ENCODE results near the gene LZTR1. TPM values are rescaled to one million over a fixed set of nuclear protein-coding genes. Genes with fewer than 3 reads are reported as not detected.

The LZTR1 gene
- polyA plus RNA-seq, 3 donors: 35.7 to 42.8 (median 37.3) TPM

DNA sequence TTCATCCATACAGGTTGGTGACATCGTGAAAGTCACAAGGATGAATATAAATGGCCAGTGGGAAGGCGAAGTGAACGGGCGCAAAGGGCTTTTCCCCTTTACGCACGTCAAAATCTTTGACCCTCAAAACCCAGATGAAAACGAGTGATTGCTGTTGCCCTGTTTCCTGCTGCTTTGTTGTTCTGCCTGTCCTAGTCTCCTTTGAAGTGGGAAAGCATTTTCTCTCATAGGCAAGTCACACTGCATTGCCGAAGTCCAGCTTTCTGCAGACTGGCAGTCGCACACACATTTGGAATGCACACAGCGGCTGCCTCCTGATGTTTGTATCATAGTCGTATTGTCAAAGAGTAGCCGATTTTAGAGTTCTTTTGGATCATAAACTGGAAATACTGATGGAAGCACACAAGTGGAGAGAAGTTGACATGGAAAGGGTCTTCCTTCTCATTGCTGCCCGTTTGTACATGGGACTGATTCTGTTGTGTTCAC, 32.4 kb upstream of the LZTR1 start:
- DNase-seq (ENCODE audit: low read depth in 3 of 3, low spot score in 2 of 3): no peak

DNA sequence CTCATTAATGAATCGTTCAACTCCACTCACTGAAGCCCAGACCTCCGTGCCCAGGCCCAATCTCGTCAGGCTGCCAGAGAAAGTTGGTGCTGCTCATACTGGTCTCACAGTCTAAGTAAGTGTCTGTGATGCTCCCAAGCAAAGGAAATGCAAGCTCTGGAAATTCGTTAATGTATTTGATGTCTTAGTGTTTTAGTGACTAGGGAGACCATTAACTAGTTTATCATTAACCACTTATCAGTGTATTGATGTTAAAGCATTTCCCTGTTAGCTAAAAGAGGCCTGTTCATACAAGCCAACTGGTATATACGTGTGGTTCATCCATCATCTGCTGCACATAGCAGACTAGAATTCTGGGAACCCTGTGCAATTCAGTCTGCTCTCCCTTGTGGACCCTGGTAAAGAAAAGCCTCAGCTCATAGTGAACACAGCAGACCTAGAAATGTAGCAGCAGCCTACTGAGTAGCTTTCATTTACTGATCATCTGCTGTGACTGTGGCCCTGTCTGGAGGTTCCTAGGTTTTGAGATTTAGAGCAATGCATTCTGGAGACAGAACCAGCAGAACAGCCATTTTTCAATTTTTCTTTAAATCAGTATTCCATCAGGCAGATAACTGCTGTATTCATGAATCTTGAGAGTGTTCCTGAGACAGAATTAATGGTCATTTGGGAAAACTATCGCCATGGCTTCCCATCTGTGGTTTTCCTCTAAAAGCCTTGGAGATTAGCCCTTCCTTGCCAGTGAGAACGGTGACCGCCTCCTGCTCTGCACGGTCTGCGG, 30.8 kb upstream of the LZTR1 start:
- DNase-seq (ENCODE audit: low read depth in 3 of 3, low spot score in 2 of 3): no peak

DNA sequence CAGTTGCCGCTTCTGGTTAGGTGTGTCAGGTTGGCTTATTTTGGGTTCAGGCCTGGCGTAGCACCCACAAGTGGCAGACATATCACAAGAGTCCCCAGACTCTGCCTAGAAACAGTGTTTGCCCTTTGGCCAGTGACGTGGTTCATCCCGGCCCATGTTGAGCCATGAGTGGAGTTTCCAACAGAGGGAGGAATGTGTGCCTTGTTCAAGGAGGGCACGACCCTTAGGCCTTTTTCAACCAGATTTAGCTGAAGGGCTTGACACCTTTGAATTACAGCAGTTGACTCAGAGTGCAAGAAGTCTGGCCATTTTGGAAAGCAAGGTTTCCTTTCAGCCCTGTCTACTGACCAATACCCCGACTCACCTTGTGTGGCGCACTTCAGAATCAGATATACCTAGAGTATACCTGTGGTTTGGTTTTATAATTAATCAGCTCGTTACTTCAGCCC, 30.1 kb upstream of the LZTR1 start:
- DNase-seq (ENCODE audit: low read depth in 3 of 3, low spot score in 2 of 3): no peak

DNA sequence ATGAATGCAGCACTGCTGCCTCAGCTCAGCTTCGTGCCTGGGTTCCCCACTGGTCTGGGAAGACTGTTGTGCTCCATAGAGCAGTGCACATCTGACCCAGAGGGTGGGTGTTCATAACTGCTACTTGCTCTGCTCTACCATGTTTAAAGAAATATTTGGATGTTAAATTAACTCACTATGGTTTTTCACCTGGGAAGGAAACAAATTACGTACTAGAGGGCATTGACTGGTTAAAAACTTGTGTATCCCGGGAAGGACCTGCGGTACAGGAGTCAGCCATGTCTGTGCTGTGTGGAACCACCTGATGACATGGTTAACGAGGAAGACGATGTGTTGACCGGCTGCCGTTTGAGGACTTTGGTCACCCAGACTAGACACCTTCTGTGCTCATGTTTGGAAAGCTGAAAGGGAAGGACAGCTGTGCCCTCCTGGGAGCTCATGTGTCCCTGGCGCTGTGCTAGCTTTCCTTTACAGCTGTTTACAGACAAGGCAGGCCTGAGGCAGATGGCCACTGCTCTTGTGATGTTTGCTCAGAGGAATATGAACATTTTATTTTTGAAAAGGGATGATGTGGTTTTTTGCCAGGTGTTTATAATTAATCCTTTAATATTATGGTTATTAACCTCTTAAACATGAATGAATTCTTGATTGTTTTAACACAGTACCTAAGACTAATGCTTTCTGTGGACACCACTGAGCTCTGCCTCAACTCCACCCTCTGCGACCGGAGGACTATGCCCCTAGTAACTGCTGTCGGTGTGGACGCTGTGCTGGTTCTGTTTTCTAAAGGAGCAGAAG, 29.4 kb upstream of the LZTR1 start:
- DNase-seq (ENCODE audit: low read depth in 3 of 3, low spot score in 2 of 3): no peak

DNA sequence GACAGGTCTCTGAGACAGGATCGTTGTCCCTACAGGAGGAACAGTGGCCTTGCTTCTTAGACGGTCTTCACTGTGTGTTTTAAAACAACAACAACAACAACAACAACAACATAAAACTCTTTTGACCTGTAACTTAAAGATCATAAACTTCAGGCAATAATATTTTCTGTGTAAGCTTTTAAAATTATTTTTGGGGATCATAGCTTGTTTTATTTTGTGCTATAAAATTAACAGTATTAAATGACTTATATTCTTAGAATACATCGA, 28.8 kb upstream of the LZTR1 start:
- DNase-seq (ENCODE audit: low read depth in 3 of 3, low spot score in 2 of 3): no peak

DNA sequence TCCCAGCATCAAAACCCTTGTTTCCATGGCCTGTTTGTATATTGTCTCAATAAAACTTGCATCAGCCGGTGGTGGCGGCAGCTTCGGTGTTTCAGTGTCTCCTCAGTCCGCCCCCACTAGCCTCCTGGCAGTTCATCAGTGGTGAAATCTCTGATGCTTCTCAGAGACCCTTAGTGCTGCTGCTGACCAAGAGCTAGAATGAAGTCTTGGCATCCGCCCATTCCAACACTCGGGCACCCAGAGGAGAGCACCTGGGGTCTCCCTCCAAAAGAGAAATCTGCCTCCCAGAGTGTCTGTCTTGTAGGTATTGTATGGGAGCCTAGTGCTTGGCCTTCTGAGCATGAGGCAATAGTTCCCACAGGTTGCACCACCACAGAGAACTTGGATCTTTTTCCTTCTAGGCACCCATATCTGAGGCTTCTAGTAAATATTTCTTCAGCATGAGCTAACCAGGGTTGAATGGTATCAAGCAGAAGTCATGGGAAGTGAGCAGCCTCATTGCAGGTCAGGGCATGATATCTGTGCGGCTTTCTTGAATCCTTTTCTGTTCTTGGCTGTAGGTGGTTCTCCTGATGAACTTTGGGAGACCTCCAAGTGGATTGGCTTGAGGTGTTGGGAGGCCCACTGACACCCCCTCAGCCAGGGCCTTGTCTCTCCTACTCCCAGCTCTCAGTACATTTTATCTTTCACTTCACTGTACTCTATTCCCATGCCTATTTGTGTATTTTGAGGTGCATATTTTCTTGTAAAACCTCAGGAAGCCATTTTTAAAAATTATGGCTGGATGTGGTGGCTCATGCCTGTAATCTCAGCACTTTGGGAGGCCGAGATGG, 28.2 kb upstream of the LZTR1 start:
- DNase-seq (ENCODE audit: low read depth in 3 of 3, low spot score in 2 of 3): no peak

DNA sequence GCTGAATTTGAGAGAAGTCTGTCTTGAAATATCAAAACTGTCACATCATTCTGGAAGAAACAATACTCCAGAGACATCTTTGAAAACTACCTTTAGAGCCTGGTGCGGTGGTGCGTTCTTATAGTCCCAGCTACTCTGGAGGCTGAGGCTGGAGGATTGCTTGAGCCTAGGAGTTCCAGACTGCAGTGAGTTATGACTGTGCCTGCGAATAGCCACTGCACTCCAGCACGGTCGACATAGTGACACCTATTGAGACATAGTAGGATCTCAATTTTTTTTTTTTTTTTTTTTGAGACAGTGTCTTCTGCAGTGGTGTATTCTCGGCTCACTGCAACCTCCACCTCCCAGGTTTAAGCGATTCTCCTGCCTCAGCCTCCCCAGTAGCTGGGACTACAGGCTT, 26.5 kb upstream of the LZTR1 start:
- DNase-seq (ENCODE audit: low read depth in 3 of 3, low spot score in 2 of 3): no peak

DNA sequence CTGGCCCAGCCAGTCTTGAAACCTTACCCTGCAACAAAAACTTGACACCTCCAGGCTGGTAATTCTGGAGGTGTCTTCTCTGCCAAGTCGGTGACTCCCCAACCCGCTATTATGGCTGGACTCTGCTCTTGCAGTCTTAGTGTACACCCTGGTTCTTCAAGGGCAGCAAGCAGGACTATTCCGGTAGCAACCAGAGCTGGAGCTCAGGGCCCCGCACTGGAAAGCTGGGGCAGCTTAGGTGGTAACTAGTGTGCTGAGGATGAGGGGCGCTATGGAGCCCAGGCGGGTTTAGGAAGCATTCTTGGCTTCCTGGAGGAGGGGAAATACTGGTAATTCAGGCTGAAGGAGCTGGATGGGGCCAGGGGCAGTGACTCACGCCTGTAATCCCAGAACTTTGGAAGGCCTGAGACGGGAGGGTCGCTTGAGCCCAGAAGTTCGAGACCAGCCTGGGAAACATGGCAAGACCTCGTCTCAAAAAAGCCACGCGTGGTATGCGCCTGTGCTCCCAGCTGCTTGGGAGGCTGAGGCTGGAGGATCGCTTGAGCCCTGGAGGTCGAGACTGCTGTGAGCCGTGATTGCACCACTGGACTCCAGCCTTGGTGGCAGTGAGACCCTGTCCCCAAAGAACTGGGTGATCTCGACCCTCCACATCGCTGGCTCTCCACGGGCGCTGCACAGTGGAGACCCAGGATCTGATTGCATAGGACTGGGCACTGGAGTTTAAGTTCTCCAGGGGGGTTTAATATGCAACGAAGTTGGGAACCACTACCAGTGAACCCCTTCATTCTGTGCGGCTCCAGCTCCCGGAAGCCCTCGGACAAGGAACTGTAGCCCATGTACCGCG, 25.6 kb upstream of the LZTR1 start:
- no peak for DNase-seq (ENCODE audit: low read depth in 3 of 3, low spot score in 2 of 3)

DNA sequence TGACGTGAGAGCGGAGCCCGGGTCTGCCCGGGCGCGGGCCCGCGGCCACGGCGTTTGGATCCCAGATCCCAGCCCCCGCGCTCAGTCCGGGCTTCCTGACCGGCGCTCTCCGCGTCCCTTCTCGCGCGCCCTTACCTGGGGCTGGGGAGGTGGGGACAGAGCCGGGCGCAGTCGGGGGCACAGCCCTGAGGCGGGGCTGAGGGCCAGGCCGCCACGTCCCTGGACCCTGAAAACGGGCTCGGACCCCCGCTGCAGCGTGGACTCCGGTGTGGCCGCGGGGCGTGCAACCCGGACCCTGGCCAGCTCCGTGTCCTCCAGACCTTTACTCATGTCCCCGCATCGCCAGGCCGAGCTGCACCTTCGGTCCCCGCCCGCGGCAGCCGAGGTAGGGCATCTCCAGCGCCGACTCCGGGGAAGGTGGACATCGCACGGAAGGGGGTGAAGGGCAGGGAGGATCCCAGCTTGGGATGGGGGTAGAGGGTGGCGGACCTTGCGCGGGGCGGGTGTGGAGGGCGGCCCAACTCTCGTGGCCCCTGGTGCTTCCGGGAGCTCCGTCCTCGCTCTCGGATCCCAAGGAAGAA, 24.9 kb upstream of the LZTR1 start:
- no peak for DNase-seq (ENCODE audit: low read depth in 3 of 3, low spot score in 2 of 3)

DNA sequence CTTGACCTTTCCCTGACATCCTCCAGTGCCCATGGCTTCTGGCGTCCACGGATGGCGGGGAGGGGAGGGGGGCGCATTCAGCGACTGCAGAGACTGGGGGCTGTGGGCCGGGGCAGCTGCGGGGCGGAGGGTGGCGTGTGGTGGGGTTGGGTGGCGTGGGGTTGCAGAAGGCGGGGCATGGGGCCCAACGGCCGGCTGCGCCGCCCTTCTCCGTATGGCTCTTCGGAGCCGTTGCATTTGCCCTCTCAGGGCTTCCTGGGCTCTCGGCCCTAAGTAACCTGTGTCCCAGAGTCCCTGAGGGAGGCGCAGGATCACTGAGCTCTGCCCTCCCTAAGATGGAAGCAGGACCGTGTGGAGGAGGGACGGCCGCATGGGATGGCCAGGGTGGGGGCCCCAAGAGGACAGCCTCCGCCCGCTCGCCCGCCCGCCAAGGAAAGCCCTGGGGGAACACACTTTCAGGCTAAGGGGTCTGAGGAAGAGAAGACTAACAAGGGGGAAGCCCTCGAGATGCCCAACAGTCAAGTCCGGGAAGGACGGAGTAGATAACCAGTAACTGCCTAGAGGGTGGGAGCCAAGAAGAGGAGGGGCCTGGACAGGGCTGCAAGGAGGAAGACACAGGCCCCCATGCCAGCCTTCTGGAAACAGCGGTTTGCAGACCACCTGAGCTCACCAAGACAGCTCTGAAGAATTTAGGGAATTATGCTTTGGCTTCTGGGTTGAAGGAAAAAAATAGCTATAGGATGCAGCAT, 24.2 kb upstream of the LZTR1 start:
- DNase-seq (ENCODE audit: low read depth in 3 of 3, low spot score in 2 of 3): no peak

DNA sequence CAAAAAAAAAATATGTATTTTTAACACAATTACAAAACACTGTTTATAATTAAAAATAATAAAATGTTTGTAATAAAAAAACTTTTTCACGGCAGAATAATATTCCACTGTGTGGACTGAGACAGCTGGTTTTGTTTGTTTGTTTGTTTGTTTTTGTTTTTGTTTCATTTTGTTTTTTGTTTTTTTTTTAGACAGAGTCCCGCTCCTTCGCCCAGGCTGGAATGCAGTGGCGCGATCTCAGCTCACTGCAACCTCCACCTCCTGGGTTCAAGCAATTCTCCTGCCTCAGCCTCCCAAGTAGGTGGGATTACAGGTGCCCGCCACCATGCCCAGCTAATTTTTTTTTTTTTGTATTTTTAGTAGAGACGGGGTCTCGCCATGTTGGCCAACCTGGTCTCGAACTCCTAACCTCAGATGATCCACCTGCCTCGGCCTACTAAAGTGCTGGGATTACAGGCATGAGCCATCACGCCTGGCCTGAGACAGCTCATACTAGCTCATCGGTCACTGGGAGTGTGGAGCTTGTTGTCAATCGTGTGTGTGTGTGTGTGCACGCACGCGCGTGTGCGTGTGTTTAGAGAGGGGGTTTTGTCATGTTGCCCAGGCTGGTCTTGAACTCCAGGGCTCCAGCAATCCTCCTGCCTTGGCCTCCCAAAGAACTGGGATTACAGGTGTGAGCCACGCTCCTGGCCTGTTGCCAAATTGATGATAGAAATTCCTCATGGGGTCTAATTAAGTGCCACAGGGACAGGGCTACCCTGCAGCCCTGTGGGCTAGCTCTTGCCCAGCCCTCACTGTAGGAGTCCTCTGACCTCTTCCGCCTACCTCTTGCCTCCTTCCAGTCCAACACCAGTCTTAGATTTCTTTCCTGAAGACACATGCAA, 22.3 kb upstream of the LZTR1 start:
- no peak for DNase-seq (ENCODE audit: low read depth in 3 of 3, low spot score in 2 of 3)

DNA sequence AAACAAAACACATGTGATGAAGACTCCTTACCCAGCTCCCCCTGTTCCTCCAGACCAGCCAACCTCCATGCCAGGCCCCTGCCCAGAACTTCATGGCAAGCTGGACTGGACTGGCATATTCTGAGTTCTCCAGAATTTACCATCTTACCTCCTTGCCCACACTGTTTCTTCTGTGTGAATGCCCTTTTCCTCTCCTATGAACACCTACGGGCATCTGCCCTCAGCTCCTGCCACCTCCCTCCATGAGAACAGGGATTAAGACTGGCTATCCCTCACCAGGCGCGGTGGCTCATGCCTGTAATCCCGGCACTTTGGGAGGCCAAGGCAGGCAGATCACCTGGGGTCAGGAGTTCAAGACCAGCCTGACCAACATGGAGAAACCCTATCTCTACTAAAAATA, 21.5 kb upstream of the LZTR1 start:
- no peak for DNase-seq (ENCODE audit: low read depth in 3 of 3, low spot score in 2 of 3)

DNA sequence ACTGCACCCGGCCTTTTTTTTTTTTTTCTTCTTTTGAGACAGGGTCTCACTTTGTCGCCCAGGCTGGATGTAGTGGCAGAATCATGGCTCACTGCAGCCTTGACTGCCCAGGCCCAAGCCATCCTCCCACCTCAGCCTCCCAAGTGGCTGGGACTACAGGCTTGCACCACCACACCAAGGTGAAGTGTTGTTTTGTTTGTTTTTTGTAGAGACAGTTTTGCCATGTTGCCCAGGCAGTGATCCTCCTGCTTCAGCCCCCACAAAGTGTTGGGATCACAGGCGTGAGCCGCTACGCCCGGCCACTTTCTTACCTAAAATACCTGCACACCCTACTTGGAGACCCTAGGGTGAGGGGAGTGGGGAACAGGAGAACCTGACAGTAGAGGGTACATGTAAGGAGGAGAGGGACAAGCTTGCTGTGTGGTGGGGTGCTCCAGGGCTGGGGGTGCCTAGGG, 19.6 kb upstream of the LZTR1 start:
- no peak for DNase-seq (ENCODE audit: low read depth in 3 of 3, low spot score in 2 of 3)

DNA sequence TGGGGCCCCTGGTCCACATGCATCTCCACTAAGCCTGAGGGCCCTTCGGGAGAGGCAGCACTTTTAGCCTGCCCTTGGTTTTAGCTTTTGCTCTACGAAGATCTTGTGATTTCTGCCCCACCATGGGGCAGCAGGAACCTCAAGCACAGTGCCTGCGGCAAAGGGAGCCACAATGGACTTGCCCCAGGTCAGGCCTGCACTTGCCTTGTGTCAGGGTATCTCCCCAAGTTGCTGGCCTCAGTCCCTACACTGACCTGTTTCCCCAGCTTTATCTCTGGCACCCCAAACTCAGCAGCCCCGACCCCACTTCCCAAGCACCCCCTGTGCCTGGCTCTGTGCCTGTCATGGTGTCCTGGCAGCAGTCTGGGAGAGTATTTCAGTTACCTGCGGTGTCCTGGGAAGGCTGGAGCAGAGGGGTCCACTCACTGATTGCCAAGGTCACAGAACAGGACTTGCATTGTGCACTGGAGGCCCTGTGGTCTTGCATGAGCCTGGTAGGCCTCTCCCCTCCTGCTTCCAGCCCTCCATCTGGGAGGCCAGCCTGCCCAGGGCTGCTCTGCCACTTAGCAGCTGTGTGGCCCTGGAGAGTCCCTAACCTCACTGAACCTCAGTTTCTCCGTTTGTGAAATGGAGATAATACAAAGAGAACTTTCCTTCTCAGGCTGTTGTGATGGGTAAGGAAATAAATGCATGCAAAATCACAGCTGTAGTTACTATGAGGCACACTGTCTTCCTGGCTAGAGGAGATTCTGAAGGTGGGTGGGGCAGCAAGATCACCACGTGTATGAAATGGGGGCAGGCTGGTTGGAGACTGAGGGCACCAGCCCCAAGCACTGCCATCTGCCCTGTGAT, 18.7 kb upstream of the LZTR1 start:
- DNase-seq (ENCODE audit: low read depth in 3 of 3, low spot score in 2 of 3): no peak

DNA sequence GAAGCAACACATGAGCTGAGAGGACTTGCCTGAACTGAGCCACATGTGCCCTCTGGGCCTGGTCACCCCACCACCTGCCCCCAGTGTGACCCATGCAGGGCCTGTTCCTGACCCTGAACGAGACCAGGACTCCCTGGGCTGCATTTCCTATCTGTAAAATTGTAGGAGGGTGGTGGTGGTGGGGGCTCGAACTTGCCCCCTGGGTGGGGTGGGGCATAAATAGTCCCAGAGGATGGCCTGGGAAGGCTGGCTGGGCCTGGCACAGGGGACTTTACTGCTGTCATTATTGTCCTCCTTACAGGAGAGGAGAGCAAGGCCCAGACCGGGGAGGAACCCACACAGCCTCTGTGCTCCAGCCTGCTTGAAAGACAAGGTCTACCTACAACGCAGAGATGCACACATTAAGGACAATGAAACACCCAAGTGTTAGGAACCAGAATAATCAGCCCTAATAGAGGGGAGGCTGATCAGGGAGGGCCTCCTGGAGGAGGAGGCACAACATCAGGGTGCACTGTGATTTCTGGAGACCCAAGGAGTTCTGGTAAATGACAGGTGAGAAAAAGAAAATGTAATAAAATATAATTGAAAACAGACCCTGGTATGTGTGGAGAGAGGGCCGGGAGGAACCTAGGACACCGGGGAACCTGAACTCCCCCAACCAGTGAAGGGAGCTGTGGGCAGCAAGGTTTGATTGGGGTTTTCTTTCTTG, 17.9 kb upstream of the LZTR1 start:
- no peak for DNase-seq (ENCODE audit: low read depth in 3 of 3, low spot score in 2 of 3)

DNA sequence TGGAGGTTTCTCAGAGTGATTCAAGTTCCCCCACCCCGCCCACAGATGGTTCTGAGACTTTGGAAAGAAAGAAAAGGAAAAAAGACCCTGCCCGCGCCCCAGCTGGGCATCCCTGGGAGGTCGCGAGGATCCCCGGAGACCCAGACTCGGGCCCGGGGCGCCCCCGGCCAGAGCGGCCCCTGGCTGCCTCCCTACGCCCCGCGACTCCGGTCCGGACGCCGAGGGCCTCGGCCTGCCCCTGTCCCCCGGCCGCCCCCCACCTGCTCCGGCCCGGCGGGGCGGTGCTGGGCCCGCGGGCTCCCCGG, 17.3 kb upstream of the LZTR1 start:
- no peak for DNase-seq (ENCODE audit: low read depth in 3 of 3, low spot score in 2 of 3)
